GM19372 (cell line): Measurements from ENCODE around the gene ANXA6.

ENCODE experiments used
- ATAC-seq: cut with Tn5 transposase; IDR thresholded peaks from one replicate; pipeline ENCODE4 v1.9.1; 2021; ENCODE audit warnings: mild to moderate bottlenecking, low read depth, moderate library complexity; ENCODE audit not compliant: unreplicated experiment

The ANXA6 gene

DNA sequence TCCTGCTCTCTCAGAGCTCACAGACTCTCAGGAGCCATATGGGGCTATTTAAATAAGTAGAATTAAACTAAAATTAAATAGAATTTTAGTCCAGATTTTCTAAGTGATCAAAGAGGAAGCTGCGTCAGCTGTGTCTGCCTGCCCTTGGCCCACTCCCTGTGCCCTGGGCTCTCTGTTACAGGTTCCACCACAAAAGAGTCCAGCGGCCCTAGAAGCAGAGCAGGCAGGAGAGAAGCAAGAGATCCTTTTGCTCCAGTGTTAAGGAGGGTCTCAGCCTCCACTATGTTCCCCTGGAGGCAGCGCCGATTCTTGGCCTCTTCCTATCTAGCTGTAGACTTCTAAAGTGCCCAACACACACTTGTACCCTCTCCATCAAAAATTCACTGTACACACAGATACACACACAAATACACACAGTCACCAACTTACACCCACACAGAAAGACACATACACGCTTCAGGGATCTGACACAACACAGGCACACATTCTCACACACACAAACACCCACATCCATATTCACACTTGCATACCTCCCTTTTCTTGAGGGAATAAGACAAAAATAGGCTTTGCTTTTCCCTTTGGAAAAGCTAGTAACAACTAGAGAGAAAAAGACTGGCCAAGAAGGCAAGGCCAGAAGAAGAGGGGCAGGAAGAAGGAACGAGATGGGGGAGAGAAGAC is 71.2 kb downstream of the ANXA6 start:
- no peak for ATAC-seq

- no peak for ATAC-seq
These were observed 72.0 kb downstream of the ANXA6 start for GRCh38 chr5:151085517-151086041.

GRCh38 chr5:151084363-151084762 is 73.2 kb downstream of the ANXA6 start:
- ATAC-seq, result no peak

DNA sequence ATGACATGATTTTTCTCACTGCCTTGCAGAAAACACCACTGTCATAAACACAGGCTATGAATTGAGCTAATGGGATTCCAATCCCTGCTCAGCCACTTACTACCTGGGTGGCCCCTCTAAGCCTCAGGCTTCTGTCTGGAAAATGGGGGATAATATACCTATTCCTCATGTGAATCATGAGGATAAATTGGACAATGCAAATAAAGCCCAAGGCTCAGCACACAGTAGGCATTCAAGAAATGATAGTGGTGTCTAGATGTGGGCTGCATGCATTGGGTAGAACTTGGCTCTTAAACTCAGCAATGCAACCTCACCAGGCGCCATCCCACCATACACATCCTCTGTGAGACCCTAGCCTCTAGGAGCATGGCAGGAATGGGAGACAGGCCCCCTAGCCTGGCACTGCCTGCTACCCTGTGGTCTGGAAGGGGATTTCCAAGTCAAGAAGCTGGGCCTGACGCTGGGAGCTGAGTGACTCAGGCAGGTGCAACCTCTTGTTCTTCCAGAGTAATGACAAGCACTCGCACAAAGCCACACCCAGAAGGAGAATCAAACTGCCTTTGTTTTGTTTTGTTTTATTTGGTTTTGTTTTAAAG is 74.4 kb downstream of the ANXA6 start:
- no peak for ATAC-seq

GRCh38 chr5:151082282-151082902 is 75.2 kb downstream of the ANXA6 start:
- ATAC-seq, result no peak

GRCh38 chr5:151081431-151082281 is 75.9 kb downstream of the ANXA6 start:
- ATAC-seq, result no peak

GRCh38 chr5:151080613-151081430 is 76.8 kb downstream of the ANXA6 start, which contains the start of gene TNIP1:
TNIP1 (minus strand) TSS chr5:151081034; CDS start chr5:151065095, 15,939 bp downstream.
- ATAC-seq, result peak; percentile 78

GRCh38 chr5:151079838-151080612 is 77.6 kb downstream of the ANXA6 start:
- no peak for ATAC-seq

- ATAC-seq, result peak; percentile 42
These were observed 78.9 kb downstream of the ANXA6 start for GRCh38 chr5:151078490-151079262.

GRCh38 chr5:151077967-151078366 is 79.6 kb downstream of the ANXA6 start:
- ATAC-seq, result no peak

DNA sequence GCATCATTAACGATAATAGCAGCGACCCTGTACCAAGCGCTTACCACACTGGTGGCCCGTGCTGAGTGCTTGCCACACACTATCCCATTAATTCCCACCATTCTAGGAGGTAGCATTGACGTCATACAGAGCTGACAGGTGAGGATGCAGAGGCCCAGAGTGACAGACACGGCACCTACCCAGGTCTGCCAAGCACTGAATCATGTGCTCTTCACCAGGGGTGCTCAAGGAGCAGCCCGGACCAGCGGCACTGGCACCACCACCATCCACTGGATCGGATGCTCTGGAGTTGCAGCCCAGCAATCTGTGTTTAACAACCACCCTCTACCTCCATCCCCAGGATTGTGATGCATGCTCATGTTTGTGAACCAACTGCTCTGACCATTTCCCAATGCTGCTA is 80.2 kb downstream of the ANXA6 start:
- no peak for ATAC-seq

DNA sequence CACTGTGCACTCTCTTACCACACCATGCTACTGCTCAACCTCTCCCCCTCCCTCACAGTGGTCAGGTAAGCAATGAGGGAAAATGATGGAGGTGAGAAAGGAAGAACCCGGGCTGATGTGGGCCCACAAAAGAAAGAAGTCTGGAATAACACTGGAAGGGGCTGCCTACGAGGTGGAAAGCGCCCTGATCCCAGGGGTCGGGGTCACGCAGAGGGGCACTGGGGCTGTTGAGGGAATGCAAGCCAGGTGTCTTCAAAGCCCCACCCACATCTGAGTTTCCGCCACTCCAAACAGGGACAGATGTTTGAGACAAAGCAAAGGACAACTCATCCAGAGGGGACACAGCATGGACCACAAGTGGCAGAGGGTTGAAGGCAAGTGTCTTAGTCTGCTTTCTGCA is 81.0 kb downstream of the ANXA6 start:
- ATAC-seq, result no peak

DNA sequence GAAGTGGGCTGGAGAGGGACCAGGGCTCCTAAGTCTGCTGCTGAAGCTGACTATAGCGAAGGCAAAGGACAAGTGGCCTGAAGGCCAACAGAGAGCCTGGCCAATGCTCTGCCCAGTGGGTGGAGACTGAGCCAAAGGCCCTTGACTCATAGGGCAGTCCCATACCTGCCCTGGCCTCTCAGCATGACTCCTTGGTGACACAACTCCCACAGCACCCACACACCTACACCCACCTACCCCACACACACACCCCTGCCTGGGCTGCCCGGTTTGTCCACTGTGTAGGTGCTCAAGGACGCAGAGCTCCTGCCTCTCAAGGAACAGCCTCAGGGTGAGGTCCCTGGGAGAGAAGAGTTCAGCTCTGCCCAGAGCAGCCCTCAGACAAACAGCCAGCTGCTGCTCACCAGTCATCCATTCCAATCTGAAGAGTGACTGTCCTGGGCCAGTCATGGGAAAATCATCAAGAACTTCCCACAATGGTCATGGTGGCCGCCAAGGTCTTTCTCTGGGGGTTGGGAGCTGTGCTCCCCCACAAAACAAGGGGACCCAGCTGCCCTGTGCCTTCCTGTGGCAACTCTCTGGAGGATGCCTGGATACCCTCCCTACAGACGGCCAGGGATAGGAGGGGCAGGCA is 81.8 kb downstream of the ANXA6 start:
- ATAC-seq, result no peak

DNA sequence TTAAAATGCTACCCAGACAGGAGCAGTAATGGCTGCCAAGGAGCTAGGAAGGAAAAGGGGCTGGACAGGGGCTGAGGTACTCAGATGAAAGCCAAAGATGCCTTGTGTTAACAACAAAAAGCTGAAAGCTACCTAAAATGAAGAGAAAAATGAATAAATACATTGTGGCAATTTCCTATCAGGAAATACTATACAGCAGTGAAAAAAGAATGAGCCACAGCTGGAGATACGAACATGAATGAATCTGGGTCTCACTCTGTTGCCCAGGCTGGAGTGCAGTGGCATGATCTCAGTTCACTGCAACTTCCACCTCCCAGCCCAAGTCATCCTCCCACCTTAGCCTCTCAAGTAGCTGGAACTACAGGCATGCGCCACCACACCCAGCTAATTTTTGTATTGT is 83.0 kb downstream of the ANXA6 start:
- ATAC-seq, result no peak

- no peak for ATAC-seq
These were observed 84.3 kb downstream of the ANXA6 start for GRCh38 chr5:151073280-151073679.

- ATAC-seq, result no peak
These were observed 85.0 kb downstream of the ANXA6 start for GRCh38 chr5:151072630-151073025.

DNA sequence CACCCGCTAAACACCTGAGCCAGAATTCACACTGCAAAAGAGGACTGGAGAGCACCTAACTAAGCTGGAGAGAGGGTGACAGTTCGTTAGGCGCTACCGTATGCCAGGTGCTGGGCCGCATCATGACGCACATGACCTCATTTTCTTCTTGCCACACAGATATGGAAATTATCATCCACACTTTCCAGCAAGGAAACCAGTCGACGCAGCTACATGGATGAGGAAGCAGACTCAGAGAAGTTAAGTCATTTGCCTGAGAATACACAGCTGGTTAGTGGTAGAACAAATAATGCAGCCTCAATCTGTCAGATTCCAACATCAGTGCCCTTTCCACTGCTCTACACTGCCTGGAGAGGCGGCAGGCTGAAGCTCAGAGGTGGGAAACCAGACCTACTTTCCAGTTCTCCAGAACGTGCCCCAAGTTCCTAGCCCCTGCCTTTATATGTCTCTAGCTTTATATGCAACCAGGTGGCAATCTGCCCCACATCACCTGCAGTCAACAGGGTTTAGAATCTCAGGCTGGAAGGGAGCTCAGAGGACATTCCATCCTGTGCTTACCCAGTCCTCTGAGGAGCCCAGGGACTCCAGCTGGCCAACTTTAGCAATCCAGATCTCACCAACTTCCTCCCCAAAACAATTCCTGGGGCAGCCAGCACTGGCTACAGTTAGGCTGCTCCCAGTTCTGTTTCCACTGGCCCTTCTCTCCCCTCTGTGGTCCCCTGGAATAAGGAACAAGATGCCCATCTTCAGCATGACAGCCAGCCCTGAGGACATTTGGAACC is 85.5 kb downstream of the ANXA6 start:
- no peak for ATAC-seq
